C4-2B (cell line): ENCODE data around the gene CASKIN2.

Experiments
- H3K27ac ChIP-seq: fragments of 450-650 bp; 2 replicates; pipeline ENCODE4 v1.5.1; 2017
- CTCF ChIP-seq: fragments of 450-650 bp; conservative IDR thresholded peaks from 2 replicates; pipeline ENCODE4 v1.5.1; 2017; ENCODE audit warnings: mild to moderate bottlenecking
- ZFX ChIP-seq: fragments of 450-650 bp; IDR thresholded peaks from 2 replicates; pipeline ENCODE4 v1.6.1; 2017

CASKIN2 gene

GRCh38 chr17:75552425-75553294, 37.3 kb upstream of the CASKIN2 start:
- no peak for TF ChIP-seq CTCF
- H3K27ac ChIP-seq: no peak overlapping the region

DNA sequence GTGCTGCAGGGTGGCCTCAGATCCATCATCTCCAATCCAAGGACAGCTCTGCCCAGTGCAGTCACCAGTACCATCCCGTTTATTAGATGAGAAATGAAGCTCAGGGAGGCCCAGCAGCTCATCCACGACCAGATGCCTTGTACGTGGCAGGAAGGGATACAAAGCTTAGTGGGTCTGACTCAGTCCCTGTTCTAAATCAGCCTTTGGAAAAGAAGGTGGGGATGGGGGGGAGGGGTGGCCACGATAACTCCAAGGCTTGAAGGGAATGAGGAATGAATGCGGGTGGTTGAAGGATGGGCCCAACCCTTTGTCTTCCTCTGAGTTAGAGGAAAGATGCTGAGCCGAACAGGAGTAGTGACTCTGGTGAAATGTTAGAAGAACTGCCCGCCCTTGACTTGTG, 35.9 kb upstream of the CASKIN2 start:
- peak overlapping the region; percentile 96; the same call in 1 of the 2 replicates for H3K27ac ChIP-seq
- TF ChIP-seq ZFX: no peak

- TF ChIP-seq CTCF (no peak), ZFX (no peak)
- peak overlapping the region; percentile 96 for H3K27ac ChIP-seq
Measured at GRCh38 chr17:75550139-75550465, 34.8 kb upstream of the CASKIN2 start.

DNA sequence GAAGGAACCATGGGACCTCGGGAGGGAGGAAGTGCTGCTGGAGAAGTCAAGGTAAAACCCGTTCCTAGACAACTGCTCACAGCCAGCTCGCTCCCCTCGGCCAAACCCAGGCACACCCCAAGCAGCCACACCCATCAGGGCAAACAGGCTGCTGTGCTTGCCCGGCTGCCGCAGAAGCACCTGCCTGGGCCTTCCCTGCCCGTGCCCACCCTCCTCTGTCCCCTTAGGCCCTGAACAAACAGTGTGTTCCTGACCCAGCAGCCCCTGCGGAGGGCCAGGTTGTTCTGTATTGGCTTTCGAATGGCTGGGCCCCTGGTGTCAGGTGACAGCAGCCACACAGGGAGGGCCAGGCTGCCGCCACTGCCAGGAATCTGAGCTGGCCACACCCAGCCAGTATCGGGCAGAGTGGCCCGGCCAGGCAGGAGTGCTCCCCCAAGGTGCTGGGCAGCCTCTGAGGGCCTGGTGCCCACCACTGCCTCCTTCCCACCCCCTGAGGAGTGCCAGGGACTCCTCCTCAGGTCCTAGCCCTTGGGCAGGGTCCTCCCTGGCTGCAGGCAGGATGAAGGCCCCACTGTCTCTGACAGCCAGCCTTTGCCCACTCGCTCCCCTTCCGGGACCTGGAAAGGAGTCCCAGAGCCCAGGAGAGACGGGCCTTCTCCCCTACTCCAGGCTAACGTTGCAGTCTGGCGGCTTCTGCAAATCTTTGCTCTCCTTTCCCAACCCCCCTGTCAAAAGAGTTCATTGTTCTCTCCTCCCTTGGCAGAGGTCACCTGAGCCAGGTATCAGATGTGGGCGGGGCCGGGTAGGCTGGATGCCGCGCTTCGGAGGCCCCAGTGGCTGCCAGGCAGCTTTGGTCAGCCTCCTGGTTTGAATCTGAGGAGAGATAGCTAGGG, 34.2 kb upstream of the CASKIN2 start:
- H3K27ac ChIP-seq: peak overlapping the region; percentile 96

GRCh38 chr17:75548813-75549212, 33.5 kb upstream of the CASKIN2 start:
- H3K27ac ChIP-seq: peak overlapping the region; percentile 96
- TF ChIP-seq ZFX (no peak), CTCF (no peak)

More for the DNA sequence above, 34.2 kb upstream of the CASKIN2 start:
- TF ChIP-seq ZFX: no peak; the same call in 1 of the 2 replicates
- no peak for TF ChIP-seq CTCF

- H3K27ac ChIP-seq: peak overlapping the region; percentile 58
Measured at GRCh38 chr17:75547091-75547490, 31.8 kb upstream of the CASKIN2 start.

GRCh38 chr17:75546181-75546580, 30.8 kb upstream of the CASKIN2 start:
- H3K27ac ChIP-seq: peak overlapping the region; percentile 58; the same call in 1 of the 2 replicates
- TF ChIP-seq ZFX: no peak
- TF ChIP-seq CTCF: no peak

More at GRCh38 chr17:75547091-75547490, 31.8 kb upstream of the CASKIN2 start:
- TF ChIP-seq CTCF (no peak), ZFX (no peak)
